Measurements from ENCODE around the gene BTBD17. TPM values are rescaled to one million over a fixed set of nuclear protein-coding genes. Genes with fewer than 3 reads are reported as not detected.

Gene BTBD17
- total RNA-seq, 1 experiment from 2014 or later, result not detected

DNA sequence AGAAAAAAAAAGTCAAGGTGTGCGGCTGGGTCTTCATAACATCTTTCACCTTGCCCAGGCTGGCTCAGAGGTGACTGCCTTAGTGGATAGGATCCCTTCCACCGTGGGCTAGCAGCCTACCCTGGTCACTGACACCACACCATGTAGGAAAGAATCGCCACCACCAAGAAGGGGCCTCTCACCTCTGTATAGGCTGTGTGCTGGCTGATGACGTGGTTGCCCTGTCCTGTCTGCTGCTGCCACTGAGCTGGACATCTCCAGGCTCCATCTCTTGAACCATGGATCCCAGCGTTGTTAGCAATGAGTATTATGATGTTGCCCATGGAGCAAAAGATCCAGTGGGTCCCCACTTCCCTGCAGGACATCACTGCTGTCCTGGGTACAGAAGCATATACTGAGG, 5.5 kb upstream of the BTBD17 start, which contains the start of gene GPR142:
TSS of gene GPR142 (plus strand) at position 301 of the 400 bp plus-strand sequence. CDS start 2,035 bp downstream, outside the sequence.
- no peak within 1 kb of the TSS for H3K27ac ChIP-seq (ENCODE audit: low read depth, low read length)
- H3K9ac ChIP-seq (ENCODE audit: low read length), result no peak within 1 kb of the TSS
- ChIA-PET RAD21 (ENCODE audit: low non-redundant PET in 1 of 2, low total read pairs in 2 of 2, uncharacterized antibody in 2 of 2, unreplicated experiment in 2 of 2) (interaction anchor here (0.6 to 1.6 kb wide), 4 partner anchors 12 to 506 kb away, joined by 3 to 10 read pairs (median 4); partner anchors contain the start of gene FDXR (in 1 of the 2)), CTCF (interaction anchor here (0.9 to 4.8 kb wide), 30 partner anchors 10 to 378 kb away, joined by 3 to 91 read pairs (median 6); partner anchors contain the start of gene CD300LB), POLR2A (no interaction called here)
- no peaks in the 10 kb centered on the region for H3K79me2 ChIP-seq (ENCODE audit: insufficient read depth, low read length)
- H3K9me3 ChIP-seq (ENCODE audit: control insufficient read depth in 1 of 2, insufficient read depth in 1 of 2, low read depth in 1 of 2, low read length in 2 of 2), result no peaks in the 10 kb centered on the region
- H3K36me3 ChIP-seq (ENCODE audit: control insufficient read depth in 1 of 2, insufficient read depth in 2 of 2, low read length in 2 of 2), result no peaks in the 10 kb centered on the region
- H3K9me2 ChIP-seq (ENCODE audit: insufficient read depth), result no peaks in the 10 kb centered on the region
- ATAC-seq, result no peak
- no peak within 1 kb of the TSS for H3K4me3 ChIP-seq (replicated peaks in 1 of 2; ENCODE audit: low read depth in 1 of 2, low read length in 2 of 2)
- H2AFZ ChIP-seq (ENCODE audit: low read depth, low read length, poor library complexity, severe bottlenecking), result peak within 1 kb of the TSS; percentile 68
- peaks cover 2 to 13% of the 10 kb centered on the region in 2 experiments; a peak in 2 of 4 replicates for H3K4me1 ChIP-seq (ENCODE audit: control insufficient read depth in 1 of 2, insufficient read depth in 2 of 2, low read length in 2 of 2)
- no peaks in the 10 kb centered on the region for H3K27me3 ChIP-seq (ENCODE audit: insufficient read depth, low read length)
- no TSS peak for BruUV-seq (replicated peaks)
- intact Hi-C loops (cut with micrococcal nuclease), result no loop called here
- no peak for DNase-seq (ENCODE audit: low read depth, low spot score)
- H4K20me1 ChIP-seq (ENCODE audit: insufficient read depth), result no peaks in the 10 kb centered on the region
- no peak for TF ChIP-seq POLR2AphosphoS5 (IDR thresholded peaks at IDR 0.05; ENCODE audit: low read depth, low read length)
- TF ChIP-seq, protein P1, sequence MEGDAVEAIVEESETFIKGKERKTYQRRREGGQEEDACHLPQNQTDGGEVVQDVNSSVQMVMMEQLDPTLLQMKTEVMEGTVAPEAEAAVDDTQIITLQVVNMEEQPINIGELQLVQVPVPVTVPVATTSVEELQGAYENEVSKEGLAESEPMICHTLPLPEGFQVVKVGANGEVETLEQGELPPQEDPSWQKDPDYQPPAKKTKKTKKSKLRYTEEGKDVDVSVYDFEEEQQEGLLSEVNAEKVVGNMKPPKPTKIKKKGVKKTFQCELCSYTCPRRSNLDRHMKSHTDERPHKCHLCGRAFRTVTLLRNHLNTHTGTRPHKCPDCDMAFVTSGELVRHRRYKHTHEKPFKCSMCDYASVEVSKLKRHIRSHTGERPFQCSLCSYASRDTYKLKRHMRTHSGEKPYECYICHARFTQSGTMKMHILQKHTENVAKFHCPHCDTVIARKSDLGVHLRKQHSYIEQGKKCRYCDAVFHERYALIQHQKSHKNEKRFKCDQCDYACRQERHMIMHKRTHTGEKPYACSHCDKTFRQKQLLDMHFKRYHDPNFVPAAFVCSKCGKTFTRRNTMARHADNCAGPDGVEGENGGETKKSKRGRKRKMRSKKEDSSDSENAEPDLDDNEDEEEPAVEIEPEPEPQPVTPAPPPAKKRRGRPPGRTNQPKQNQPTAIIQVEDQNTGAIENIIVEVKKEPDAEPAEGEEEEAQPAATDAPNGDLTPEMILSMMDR (IDR thresholded peaks at IDR 0.05 in 2 of 3, conservative IDR thresholded peaks at IDR 0.05 in 1 of 3; ENCODE audit: borderline replicate concordance in 1 of 3, insufficient read depth in 1 of 3, low read depth in 2 of 3, low read length in 2 of 3), result no peak
- no peak for TF ChIP-seq ZNF274 (IDR thresholded peaks at IDR 0.05; ENCODE audit: low read depth, low read length)
- TF ChIP-seq YY1 (IDR thresholded peaks at IDR 0.05; ENCODE audit: extremely low read depth, insufficient replicate concordance, low read depth, low read length), result no peak
- TF ChIP-seq TCF7L2 (IDR thresholded peaks at IDR 0.05; ENCODE audit: borderline replicate concordance, extremely low read depth, insufficient read depth, insufficient read length), result no peak
- TF ChIP-seq EZH2 (IDR thresholded peaks at IDR 0.05), result no peak
- TF ChIP-seq, protein P2, sequence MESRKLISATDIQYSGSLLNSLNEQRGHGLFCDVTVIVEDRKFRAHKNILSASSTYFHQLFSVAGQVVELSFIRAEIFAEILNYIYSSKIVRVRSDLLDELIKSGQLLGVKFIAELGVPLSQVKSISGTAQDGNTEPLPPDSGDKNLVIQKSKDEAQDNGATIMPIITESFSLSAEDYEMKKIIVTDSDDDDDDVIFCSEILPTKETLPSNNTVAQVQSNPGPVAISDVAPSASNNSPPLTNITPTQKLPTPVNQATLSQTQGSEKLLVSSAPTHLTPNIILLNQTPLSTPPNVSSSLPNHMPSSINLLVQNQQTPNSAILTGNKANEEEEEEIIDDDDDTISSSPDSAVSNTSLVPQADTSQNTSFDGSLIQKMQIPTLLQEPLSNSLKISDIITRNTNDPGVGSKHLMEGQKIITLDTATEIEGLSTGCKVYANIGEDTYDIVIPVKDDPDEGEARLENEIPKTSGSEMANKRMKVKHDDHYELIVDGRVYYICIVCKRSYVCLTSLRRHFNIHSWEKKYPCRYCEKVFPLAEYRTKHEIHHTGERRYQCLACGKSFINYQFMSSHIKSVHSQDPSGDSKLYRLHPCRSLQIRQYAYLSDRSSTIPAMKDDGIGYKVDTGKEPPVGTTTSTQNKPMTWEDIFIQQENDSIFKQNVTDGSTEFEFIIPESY (IDR thresholded peaks at IDR 0.05; ENCODE audit: extremely low read depth, insufficient replicate concordance, low read length), result no peak
- TF ChIP-seq, protein P3, sequence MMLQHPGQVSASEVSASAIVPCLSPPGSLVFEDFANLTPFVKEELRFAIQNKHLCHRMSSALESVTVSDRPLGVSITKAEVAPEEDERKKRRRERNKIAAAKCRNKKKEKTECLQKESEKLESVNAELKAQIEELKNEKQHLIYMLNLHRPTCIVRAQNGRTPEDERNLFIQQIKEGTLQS (IDR thresholded peaks at IDR 0.05), result no peak
- TF ChIP-seq, protein P4, sequence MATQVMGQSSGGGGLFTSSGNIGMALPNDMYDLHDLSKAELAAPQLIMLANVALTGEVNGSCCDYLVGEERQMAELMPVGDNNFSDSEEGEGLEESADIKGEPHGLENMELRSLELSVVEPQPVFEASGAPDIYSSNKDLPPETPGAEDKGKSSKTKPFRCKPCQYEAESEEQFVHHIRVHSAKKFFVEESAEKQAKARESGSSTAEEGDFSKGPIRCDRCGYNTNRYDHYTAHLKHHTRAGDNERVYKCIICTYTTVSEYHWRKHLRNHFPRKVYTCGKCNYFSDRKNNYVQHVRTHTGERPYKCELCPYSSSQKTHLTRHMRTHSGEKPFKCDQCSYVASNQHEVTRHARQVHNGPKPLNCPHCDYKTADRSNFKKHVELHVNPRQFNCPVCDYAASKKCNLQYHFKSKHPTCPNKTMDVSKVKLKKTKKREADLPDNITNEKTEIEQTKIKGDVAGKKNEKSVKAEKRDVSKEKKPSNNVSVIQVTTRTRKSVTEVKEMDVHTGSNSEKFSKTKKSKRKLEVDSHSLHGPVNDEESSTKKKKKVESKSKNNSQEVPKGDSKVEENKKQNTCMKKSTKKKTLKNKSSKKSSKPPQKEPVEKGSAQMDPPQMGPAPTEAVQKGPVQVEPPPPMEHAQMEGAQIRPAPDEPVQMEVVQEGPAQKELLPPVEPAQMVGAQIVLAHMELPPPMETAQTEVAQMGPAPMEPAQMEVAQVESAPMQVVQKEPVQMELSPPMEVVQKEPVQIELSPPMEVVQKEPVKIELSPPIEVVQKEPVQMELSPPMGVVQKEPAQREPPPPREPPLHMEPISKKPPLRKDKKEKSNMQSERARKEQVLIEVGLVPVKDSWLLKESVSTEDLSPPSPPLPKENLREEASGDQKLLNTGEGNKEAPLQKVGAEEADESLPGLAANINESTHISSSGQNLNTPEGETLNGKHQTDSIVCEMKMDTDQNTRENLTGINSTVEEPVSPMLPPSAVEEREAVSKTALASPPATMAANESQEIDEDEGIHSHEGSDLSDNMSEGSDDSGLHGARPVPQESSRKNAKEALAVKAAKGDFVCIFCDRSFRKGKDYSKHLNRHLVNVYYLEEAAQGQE (IDR thresholded peaks at IDR 0.05; ENCODE audit: low read depth), result no peak
- no peak for TF ChIP-seq CBX3 (IDR thresholded peaks at IDR 0.05; ENCODE audit: low read depth)
- TF ChIP-seq ZFX (IDR thresholded peaks at IDR 0.05), result no peak
- no peak for TF ChIP-seq POLR2A (IDR thresholded peaks at IDR 0.05; ENCODE audit: borderline replicate concordance, extremely low read depth, insufficient read depth, insufficient read length)
- no peak for TF ChIP-seq FOSL1 (IDR thresholded peaks at IDR 0.05; ENCODE audit: low read depth)
- peak within 1 kb of the TSS; percentile 21; the same call in 1 of the 2 replicates for H3K4me2 ChIP-seq (ENCODE audit: low read length)

All from HCT116 (cell line).